GM19043 (cell line): ENCODE results near the gene TMEM131.

ENCODE experiments used
- ATAC-seq: cut with Tn5 transposase; IDR thresholded peaks from one replicate; pipeline ENCODE4 v1.9.1; 2021; ENCODE audit warnings: low read depth; ENCODE audit not compliant: unreplicated experiment

Gene TMEM131

DNA sequence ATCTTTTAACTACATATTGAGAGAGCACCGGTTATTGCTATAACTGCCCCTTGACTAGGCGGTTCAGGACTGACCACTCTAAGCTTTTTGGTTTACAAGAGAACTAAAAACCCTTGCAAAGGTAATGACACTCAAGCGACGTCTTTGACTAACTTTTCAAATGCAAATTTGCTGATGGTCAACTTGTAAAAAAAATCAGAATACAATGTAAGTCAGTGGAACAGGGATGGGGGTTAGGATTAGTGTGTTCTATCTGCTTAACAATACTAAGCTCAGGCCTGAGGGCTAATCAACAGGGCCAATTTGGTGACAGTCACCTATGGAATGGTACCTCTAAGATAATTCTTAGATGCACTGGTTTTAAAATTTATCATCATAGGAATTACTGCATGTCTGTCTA, 225.3 kb downstream of the TMEM131 start:
- no peak for ATAC-seq

DNA sequence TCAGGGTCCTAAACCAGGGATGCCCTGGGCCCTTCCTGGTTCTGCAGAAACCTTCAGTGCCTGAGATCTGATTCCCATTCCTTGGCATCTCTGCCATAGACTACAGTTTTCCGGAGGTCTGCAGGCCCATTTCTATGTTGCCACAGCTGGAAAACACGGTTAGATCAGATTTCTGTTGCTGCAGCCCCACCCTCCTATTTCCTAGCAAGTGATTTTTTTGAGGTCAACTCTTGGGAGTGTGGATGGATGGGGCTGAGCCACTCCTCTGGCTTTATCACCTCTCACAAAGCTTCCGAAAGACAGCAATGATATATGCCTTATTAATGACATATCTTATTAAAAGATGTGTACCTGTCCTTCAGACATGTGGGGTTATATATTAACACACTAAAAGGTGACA, 226.0 kb downstream of the TMEM131 start:
- no peak for ATAC-seq

DNA sequence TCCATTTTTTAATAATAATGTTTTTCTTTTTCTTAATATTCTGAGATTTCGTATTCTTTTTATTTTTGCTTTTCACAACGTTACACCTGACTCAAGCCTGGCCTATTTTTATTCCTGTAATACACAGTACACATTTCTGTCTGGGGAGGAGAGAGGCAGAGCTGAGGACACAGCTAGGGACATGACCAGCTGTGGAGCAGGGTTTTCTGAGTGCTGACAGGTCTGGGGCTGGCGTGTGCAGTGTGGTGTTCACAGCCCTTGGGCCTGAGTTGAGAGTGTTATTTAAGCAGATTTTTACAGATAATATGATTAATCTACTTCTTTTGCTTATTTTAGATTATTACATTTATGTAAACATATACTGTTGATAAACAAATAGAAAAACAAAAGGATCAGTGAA, 226.4 kb downstream of the TMEM131 start:
- no peak for ATAC-seq

DNA sequence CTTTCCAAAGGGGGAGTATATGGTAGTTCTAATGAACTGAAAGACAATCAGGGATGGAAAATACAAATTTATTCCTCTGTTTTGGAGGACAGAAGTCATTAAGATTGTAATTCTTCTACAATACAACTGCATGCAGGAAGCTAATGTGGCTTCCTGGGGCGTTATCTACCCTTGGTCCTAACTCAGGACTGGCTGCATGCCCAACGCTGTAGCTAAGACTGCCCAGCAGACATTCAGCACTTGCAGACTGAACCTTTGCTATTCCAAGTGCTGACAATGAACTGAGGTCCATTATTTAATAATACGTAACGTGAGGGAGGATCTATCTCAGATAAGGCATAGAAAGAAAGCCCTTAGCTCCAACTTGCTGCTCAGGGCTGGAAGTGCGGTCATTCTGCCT, 229.2 kb downstream of the TMEM131 start:
- ATAC-seq: no peak

DNA sequence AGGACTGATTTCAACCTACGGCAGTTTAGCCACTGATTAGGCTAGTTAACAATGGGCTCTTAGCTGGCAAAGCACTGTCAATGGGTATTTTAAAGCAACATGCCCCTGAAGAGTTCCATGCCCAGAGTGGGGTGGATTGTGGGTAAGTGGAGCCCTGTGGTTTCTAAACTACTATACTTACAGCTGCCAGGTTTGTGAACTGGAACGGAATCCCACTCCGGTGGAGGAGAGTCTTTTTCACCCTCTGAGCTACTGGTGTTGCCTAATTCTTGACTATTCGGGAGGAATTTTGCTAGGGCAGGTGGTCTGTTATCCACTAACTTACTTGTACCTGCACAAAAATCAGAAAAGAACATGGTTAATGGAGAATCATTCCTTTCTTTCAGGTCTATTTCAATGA, 229.8 kb downstream of the TMEM131 start:
- ATAC-seq: no peak

DNA sequence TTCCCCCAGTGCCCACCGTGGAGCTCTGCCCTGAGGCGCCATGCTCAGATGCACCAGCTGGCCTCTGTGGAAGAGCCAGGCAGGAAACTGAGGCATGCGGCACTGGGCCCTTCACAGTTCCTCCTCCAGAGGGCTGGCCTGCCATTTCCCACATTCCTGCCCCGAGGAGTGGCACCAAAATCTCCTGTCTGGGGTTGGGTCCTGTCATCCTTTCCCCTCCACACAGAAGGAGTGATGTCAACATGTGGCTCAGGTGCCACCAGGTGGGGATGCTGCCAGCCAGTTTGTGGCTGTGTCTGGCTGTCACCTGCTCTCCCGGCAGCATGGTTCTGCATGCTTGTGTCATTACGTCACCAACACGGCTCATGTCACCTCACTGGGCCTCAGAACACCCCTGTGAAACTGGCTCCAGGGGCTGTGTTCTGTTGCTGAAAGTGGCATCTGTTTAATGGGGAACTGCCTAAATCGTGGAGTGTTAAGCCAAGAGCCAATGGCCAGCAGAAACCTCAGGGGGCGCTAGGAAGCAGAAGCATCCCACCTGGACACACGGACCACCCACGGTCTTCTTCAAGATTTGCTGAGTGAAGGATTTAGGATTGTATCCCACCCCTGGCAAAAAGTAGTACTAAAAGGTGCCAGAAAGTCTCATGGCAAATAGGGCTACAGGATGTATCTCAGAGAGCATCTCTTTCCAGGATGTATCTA, 231.0 kb downstream of the TMEM131 start:
- ATAC-seq: no peak

DNA sequence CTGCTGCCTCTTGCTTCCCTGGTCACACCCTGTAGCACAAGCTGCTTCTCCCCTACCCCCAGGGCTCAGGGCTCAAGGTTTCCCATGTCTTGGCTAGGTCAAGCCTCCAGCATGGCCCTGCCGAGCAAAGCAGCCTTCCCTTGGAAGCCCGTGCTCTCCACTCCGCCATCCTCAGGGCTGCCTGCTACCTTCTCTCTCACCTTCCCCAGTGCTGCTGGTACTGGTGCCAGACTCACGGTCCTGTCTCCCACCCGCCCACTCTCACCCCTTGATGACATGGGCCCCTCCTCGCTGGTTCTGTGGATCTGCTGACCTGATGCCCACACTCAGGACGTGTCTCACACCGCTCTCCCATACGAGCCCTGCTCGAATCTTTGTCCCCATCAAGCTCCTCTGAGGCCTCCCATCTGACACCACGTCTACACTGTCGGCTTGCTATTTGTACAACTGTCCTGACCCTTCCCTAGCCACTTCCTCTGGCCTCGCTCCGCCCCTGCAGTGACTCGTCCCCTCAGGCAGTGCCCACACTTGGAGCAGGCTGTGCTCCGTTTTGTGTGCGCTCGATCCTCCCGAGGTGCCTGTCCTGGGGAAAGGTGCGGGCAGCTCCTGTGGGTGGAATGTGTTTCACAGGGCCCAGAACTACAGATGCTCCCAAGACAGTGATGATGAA, 232.4 kb downstream of the TMEM131 start:
- ATAC-seq: no peak

DNA sequence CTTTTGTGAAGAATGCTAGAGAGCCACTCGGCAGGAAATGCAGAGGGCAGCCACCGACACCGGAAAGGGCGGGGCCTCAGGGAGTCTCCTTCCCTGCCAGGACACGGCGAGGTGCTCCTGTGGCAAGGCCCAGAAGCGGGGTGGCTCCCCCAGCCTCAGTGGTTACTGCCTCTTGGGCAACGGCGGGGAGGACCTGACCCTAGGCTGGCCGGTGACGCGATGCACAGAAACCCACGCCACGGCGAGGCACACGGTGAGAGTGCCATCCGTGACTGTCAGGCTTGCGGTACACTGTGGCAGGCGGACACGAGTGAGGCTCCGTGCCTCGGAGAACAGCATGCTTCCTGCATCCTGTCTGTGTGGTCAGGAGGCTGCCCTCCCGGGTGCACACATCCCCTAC, 234.6 kb downstream of the TMEM131 start:
- ATAC-seq: no peak

DNA sequence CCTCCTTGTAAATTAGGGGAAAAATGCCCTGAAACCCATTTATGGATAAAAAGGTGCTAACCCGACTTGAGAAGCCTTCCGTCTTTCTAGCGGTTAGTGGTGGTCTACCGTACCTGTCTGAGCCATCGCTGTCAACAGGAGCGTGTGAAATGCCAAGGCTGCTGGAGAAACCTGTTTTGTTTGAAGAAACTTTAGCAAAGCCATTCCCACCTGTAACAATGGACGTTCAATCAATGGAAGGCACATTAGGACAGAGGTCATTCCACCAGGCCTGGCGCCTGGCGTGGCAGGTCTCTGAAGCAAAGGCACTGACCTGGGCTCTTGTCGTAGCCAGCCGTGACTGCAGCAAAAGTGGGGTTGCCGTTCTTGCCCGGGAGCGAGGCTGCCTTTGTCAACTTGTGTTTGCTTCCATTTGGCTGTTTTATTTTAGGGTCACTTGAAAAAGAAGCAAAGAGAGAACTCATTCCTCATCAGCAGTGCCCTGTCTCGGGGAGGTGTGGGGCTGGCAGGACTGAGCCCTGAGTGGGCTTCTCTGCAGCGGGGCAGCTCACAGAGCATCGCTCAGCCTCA, 235.2 kb downstream of the TMEM131 start:
- no peak for ATAC-seq

DNA sequence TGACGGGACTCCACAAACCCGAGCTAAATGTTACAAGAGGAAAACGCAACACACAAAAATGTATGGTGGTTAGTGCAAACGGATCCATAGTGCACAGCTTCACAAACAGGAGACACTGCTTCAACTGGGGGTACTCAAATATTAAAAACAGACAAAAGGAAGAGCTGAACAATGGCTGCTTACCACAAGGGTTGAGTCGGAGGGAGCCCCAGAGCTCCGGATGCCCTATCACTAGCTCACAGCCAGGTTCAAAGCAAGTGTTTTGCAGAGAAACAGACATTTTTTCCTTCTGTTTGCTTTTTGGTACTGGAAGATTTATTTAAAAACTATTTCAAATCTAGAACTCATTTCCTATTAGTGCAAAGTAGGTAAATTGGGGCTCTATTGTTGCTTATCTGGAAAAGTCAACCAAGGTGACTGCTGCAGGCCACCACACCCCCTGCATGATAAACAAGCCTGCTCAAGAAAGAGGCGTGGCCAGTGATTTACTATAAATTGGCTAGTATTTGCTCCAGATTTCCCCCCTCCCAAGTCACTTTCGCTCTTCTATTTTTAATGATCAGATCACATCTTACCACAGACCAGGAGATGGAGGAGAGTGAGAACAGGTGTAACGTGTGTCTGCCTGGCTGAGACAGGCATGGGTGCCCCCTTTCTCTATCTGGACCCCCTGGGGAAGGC, 235.9 kb downstream of the TMEM131 start:
- ATAC-seq: no peak

DNA sequence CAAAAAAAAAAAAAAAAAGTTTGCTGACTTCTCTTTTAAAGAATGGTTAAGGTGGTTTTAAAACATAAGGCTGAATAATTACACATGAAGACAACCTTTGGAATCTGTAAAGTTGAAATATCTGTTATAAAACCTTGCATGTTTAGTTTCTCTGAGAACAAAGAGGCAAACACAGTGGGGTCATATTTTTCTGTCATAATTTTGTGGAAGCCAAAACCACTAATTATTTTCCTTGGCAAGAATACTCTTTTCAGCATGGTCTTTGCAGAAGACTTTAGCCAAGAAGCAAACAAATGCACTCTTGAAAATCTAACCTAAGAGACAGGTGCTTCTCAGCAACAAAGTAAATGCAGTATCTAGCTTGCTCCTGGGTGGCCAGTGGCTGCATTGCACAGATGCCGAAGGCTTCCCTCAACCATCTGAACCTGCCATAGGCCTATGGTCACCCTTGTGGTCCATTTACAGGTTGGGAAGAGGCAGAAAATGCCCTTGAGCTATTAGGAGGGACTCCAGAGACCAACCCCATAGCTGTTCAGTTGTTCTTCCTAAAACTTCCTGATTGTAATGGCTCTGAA, 237.5 kb downstream of the TMEM131 start:
- ATAC-seq: no peak

DNA sequence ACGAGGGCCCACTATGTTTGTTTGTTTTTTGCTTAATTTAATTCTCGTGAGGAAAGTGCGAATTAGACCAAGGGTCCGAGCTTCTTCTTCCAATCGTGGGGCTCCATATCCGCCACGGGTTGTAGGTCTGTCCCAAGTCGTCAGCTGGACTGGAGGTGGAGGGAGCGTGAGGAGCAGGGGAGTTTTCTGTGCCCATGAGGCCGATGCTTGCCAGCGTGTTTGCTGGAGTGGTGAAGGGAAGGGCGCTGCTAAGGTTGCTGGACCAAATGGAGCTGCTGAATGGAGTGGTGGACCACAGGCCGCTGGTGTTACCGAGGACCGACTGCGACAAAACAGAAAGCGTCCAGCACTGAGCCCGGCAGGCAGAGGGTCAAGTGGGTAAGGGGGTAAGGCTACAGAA, 238.7 kb downstream of the TMEM131 start:
- ATAC-seq: no peak

DNA sequence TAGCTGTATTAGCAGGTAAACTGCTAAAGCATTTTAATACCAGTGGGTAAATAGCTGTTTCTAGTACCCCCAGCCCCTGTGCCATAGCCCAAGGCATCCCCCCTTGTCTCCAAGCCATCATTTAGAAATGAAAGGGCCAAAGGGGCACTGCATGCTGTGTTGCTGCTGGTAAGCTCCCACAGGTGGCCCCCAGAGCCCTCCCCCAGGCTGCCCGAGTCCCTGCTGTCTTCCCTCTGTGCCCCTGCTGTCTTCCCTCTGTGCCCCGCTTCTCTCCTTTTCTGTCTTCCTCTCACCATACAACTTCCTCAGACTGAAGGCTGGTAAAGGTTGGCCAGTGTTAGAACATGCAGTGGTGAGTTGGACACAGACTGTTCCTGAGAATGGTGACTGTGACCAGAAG, 240.3 kb downstream of the TMEM131 start:
- no peak for ATAC-seq

DNA sequence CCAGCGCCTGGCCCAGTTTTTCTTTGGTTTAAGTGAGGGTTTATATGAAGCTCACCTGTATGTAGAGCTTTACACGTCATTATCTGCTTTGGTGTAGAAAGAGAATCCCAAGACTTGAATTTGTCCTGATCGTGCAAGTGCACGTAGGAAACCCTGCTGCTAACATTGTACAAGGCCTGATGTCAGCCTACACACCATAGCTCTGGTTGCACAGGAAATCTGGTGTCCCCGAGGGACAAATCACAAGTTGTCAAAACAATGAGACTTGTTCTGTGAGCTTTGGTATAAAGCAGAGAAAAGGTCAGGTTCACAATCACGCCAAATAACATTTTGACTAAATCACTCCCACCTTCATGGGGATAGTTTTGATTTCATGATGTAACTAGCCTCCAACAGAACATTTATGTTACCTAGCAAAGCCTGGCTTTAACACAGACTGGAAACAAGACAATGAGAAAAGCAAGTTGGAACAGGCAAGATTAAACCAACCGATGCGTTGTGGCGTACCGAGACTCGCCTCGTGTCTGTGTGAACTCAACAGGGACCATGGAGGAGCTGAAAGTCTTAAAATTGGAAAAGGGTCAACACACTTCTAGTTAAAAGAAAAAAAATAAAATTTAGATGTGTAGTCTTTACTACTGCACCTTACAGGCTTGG, 240.9 kb downstream of the TMEM131 start:
- no peak for ATAC-seq

DNA sequence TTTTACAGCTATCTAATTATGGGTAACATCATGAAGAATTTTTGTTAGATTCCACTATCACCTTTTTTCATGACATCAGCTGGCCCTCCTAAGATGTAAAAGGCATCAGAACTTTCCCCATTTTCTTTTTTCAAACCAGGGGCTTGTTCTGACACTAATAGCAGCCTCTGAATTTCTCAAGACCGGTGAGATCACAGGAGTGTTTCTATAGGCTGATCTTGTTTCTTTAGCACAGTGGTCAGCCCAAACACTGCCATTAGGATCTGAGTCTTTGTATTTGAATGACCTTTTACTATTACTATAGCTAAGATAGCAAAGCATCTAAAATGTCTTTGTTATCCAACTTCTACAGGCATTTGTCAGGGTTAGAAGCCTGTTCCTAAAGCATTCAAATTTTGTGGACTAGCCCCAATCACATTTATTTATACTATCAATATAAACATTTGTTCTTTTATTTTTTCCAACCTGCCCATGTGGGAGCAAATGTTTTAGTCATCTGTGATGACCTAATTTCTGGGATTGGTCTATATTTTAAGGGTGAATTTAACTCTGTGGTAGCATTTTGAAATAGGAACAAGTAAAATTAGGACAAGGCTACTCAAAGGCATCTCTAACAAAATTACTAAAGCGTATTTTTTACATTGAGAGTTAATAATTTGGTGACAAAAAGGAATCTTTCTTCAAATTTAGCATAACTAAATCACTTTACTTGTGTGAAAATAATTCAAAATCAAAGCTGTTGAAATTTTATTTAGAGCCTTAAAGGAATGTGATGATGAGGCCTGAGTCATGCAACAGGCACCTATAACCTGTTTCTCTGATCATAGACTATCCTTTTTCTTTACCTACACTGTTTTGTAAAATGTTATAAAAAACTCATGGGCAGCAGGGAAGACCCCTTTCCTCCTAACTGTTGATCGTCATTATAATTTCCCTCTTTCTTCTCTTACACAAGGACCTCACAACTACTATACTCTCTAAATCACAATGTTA, 243.1 kb downstream of the TMEM131 start:
- no peak for ATAC-seq

DNA sequence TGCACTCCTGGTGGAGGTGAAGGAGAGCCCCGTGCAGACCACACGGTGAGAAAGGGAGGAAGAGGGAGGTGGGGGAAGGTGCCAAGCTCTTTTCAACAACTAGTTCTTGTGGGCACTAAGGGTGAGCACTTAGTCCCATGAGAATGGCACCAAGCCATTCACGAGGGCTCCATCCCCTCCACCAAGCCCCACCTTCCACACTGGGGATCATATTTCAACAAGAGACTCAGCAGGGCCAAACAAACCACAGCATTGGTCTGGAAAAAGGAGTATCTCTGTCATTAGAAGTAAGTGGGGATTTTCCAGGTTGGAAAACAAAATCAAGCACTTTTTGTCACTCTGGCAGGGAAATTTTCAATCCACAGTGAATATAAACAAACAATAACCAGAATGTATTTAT, 244.0 kb downstream of the TMEM131 start:
- no peak for ATAC-seq

DNA sequence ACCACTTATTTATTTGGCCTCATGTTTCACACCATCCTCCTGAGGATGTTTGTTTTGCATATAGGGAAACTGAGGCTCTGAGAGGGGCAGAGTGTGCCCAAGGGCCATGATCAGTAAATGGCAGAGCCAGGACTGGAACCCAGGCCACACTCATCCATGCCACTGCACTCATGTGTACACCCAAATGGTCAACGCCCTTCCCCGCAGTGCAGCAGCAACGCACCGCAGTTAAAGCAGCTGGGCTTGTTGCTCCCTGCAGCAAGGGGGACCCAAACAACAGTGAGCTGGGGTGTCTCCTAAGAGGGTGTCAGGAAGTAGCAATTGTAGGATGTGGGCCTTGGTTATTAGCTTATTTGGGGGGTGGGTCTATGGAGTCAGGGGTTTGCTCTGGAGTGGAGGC, 245.7 kb downstream of the TMEM131 start:
- no peak for ATAC-seq

DNA sequence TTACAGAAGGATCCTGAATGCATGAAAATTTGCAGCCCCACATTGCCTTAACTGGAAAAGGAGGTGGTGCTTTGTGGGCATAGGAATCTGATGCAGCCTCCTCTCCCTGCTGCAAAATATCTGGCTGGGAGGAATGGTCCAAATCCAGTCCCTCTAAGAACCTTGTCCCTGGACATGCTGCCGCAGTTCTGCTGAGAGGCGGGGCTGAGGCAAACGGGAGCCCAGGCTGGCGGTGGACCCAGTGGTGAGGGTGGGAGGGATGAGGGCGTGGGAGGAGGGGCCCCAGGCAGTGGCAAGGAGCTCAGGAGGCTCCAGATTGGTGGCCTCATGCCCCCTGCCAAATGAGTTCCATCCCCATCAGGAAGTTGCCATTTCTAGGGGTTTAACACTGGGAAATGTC, 246.2 kb downstream of the TMEM131 start:
- ATAC-seq: no peak

DNA sequence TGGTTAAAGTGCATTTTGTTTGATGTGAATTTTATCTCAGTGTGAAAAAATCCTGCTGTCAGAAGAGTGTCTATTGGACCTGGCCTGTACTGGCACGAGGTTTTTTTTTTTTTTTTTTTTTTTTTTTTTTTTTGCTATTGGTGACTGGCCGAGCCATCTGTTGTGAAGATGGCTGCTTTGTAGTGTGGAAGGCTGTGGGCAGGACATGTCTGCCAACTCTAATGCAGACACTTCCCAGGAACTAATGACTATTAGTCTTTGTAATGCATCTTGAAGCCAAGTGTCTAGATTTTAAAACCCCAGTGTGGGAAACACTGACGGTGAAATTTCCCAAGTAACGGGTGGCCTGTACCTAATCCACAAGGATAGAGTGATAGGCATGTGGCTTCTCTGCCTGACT, 248.0 kb downstream of the TMEM131 start:
- no peak for ATAC-seq

DNA sequence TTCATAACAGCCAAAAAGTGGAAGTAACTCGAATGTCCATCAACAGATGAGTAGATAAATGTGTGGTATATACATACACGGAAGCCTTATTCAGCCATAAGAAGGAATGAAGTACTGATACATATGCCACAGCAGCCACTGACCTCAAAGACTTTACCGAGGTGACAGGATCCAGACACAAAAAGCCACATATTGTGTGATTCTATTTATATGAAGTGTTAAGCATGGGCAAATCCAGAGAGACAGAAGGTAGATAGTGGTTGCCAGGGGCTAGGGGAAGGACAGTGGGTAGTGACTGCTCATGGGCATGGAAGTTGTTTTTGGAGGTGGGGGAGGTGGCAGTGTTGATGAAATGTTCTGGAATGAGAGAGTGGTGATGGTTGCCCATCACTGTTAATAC, 248.5 kb downstream of the TMEM131 start:
- no peak for ATAC-seq
